AG04449 (cell line): ENCODE measurements around the gene INPP5J.

ENCODE experiments used
- CTCF ChIA-PET: fragments of 350-600 bp; formaldehyde crosslinking; extraction: SDS; loops from one replicate; lab custom pipeline; 2021; ENCODE audit warnings: antibody characterized with exemption; lab: Yijun Ruan, JAX
- POLR2A ChIA-PET: fragments of 400-600, 350-600 bp; formaldehyde crosslinking; extraction: SDS; loops from one replicate; lab custom pipeline; 2020; ENCODE audit warnings: antibody characterized with exemption, inconsistent platforms; lab: Yijun Ruan, JAX
- DNase-seq: peaks from one replicate; pipeline ENCODE4 v3.0.0-alpha.2; 2010; ENCODE audit warnings: low read depth, low spot score
- H3K4me3 ChIP-seq: 2 replicates; pipeline ENCODE4 v1.5.1; 2011; ENCODE audit warnings: low read depth, mild to moderate bottlenecking, control low read depth, low read length
- TF ChIP-seq, protein P1 (sequence below): IDR thresholded peaks from one replicate; pipeline ENCODE4 v1.5.1; 2011; ENCODE audit warnings: mild to moderate bottlenecking, moderate library complexity, low read length, control low read depth, inconsistent platforms; ENCODE audit not compliant: insufficient read depth; ENCODE audit errors: missing control alignments

Gene INPP5J

DNA sequence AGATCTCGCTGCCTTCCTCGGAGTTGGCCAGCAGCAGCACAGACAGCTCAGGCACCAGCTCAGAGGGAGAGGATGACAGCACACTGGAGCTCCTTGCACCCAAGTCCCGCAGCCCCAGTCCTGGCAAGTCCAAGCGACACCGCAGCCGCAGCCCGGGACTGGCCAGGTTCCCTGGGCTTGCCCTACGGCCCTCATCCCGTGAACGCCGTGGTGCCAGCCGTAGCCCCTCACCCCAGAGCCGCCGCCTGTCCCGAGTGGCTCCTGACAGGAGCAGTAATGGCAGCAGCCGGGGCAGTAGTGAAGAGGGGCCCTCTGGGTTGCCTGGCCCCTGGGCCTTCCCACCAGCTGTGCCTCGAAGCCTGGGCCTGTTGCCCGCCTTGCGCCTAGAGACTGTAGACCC lies 11.1 kb downstream of the INPP5J start:
- POLR2A ChIA-PET: no interaction called here

DNA sequence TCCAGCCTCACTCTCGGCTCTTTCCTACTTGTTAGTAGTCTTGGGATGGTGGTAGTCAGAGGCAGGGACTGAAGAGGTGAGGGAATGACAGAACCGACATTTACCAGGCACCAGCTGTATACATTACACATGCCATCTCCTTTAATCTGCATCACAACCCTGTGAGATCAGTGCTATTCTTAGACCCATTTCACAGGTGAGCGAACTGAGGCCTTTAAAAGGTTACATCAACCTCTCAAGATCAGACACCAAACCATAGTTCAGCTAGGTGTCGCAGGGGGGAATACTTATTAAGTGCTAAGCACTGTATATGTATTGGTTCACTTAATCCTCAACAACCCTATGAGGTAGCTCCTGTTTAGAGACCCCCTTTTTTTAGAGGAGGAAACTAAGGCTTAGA lies 11.9 kb downstream of the INPP5J start:
- no peak for DNase-seq
- H3K4me3 ChIP-seq: no peak overlapping the region
- POLR2A ChIA-PET: no interaction called here
- CTCF ChIA-PET: interaction anchor here (1.0 to 1.7 kb wide), 5 partner anchors 10 to 379 kb away, joined by 3 to 7 read pairs (median 4); partner anchors contain the start of gene SELENOM
- TF ChIP-seq, protein P1, sequence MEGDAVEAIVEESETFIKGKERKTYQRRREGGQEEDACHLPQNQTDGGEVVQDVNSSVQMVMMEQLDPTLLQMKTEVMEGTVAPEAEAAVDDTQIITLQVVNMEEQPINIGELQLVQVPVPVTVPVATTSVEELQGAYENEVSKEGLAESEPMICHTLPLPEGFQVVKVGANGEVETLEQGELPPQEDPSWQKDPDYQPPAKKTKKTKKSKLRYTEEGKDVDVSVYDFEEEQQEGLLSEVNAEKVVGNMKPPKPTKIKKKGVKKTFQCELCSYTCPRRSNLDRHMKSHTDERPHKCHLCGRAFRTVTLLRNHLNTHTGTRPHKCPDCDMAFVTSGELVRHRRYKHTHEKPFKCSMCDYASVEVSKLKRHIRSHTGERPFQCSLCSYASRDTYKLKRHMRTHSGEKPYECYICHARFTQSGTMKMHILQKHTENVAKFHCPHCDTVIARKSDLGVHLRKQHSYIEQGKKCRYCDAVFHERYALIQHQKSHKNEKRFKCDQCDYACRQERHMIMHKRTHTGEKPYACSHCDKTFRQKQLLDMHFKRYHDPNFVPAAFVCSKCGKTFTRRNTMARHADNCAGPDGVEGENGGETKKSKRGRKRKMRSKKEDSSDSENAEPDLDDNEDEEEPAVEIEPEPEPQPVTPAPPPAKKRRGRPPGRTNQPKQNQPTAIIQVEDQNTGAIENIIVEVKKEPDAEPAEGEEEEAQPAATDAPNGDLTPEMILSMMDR: no peak

More for the DNA sequence above, 11.1 kb downstream of the INPP5J start:
- TF ChIP-seq, protein P1: no peak
- no peak overlapping the region for H3K4me3 ChIP-seq
- no peak for DNase-seq
- CTCF ChIA-PET: no interaction called here

DNA sequence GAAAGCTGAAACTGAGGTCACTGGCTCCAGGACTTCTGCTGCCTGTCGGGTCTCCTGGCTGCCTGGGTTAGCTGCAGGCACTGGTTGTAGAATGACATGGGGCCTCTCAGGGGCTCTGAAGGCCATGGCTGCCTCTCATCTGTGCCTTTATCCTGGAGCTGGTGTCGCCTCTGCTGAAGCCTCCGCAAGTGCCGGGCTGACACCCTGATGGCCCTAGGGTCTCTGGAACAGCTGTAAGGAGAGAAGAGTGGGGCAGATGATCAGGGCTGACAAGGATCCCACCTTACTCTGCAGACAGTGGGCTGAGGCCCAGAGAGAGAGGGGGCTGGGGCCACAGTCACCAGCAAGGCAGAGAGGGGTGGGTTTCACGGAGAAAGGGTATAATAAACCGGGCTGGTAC lies 12.9 kb downstream of the INPP5J start:
- ChIA-PET CTCF (interaction anchor here (0.9 to 1.7 kb wide), 5 partner anchors 9 to 28 kb away, joined by 3 to 7 read pairs (median 4); partner anchors contain the start of gene SELENOM), POLR2A (no interaction called here)
- no peak overlapping the region for H3K4me3 ChIP-seq
- TF ChIP-seq, protein P1: no peak
- DNase-seq: no peak

DNA sequence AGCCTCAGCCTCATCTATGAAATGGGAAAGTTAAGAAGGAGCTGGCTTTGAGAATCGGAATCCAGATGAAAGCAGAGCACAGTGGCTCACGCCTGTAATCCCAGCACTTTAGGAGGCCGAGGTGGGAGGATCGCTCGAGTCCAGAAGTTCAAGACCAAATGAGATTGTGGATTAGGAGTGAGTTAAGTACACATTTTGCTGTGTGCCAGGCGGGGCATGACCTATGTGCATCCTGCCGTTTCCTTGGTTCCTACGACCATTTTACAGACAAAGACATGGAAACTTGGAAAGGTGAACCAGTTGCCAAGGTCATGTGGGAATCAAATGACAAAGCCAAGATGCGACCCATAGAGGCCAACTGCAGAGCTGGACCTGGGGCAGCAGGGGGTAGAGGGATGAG lies 13.4 kb downstream of the INPP5J start:
- DNase-seq: no peak
- ChIA-PET CTCF (interaction anchor here (0.9 to 1.7 kb wide), 5 partner anchors 8 to 28 kb away, joined by 3 to 7 read pairs (median 4); partner anchors contain the start of gene SELENOM), POLR2A (no interaction called here)
- no peak overlapping the region for H3K4me3 ChIP-seq
- TF ChIP-seq, protein P1: no peak

DNA sequence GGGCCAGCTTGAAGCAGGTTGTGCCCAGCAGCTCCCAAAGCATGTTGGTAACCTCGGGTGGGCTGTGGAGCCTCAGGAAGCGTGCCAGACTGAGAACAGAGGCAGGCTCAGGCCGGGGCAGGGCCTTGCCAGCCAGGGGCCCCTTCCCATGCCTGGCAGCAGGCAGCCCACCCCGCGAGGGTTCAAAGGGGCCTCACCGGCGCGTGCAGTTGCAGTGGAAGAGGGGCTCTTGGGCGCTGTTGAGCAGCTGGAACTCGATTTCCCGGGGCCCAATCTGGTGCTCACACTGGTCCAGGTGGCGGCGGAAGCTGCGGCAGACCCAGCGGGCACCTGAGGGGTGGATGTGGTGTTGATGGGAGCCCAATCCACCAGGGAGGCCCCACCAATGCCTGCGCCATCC lies 13.9 kb downstream of the INPP5J start:
- ChIA-PET CTCF (no interaction called here), POLR2A (no interaction called here)
- TF ChIP-seq, protein P1: no peak
- no peak for DNase-seq
- H3K4me3 ChIP-seq: no peak overlapping the region

DNA sequence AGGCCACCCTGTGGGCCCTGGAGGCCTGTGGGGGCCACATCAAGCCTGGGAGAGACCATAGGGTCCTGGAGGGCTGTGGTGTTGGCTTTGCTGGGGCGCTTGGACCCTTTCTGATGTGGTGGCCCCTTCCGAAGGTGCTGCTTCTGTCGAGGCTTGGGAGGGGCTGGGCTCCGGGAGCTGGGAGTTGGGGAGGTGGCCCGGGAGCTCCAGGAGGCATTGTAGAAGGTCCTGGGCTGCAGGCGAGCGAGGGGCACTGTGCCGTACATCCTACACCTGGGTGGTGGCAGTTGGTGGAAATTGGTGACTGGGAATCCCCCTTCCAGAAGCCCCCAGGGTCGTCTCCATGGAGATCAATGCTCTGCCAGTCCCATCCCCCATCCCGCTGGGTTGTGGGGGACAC lies 15.0 kb downstream of the INPP5J start:
- POLR2A ChIA-PET: no interaction called here
- no peak for DNase-seq
- CTCF ChIA-PET: interaction anchor here (1.3 to 3.0 kb wide), 2 partner anchors 11 to 30 kb away, joined by 4 to 16 read pairs; partner anchors contain the start of gene SELENOM
- TF ChIP-seq, protein P1: no peak
- H3K4me3 ChIP-seq: no peak overlapping the region
